MM.1S (cell line): ENCODE measurements around the gene SECTM1.

Source experiments
- EZH2phosphoT487 ChIP-seq: fragments of 300-600 bp; sonication (generic); IDR thresholded peaks from 2 replicates; pipeline ENCODE4 v1.6.1; 2018; ENCODE audit warnings: antibody characterized with exemption, low read length
- TF ChIP-seq, protein P1 (sequence below): fragments of 300-600 bp; sonication (generic); IDR thresholded peaks from 2 replicates; pipeline ENCODE4 v1.5.1; 2016; ENCODE audit warnings: antibody characterized with exemption, low read length, mixed read lengths

GRCh38 chr17:82310877-82311276, 22.7 kb downstream of the SECTM1 start:
- TF ChIP-seq, protein P1, sequence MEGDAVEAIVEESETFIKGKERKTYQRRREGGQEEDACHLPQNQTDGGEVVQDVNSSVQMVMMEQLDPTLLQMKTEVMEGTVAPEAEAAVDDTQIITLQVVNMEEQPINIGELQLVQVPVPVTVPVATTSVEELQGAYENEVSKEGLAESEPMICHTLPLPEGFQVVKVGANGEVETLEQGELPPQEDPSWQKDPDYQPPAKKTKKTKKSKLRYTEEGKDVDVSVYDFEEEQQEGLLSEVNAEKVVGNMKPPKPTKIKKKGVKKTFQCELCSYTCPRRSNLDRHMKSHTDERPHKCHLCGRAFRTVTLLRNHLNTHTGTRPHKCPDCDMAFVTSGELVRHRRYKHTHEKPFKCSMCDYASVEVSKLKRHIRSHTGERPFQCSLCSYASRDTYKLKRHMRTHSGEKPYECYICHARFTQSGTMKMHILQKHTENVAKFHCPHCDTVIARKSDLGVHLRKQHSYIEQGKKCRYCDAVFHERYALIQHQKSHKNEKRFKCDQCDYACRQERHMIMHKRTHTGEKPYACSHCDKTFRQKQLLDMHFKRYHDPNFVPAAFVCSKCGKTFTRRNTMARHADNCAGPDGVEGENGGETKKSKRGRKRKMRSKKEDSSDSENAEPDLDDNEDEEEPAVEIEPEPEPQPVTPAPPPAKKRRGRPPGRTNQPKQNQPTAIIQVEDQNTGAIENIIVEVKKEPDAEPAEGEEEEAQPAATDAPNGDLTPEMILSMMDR, result no peak
- no peak for TF ChIP-seq EZH2phosphoT487
